Endothelial cell of umbilical vein (primary cell): Measurements from ENCODE around the gene ANKRD13B. TPM values are rescaled to one million over a fixed set of nuclear protein-coding genes. Genes with fewer than 3 reads are reported as not detected.

Source experiments
- BruUV-seq: library from RNA; stranded (reverse); fragments of 400-500 nt; replicated peaks from 2 replicates; lab custom pipeline; 2021; lab: Mats Ljungman, UMichigan
- CTCF ChIA-PET: fragments of 300-600, 350-600 bp; sonication (Branson Sonifier 250); formaldehyde crosslinking; loops from one replicate; lab custom pipeline; 2021; ENCODE audit warnings: antibody characterized with exemption, inconsistent platforms; lab: Charles Lee
- POLR2A ChIA-PET: fragments of 300-600, 350-600 bp; sonication (Branson Sonifier 250); formaldehyde crosslinking; loops from one replicate; lab custom pipeline; 2021; ENCODE audit warnings: antibody characterized with exemption, inconsistent platforms; lab: Charles Lee
- DNase-seq: peaks from one replicate; pipeline ENCODE4 v3.0.0-alpha.2; 2011; ENCODE audit warnings: low read depth, low spot score
- FAIRE-seq: peaks from 2 replicates; lab custom pipeline; 2011; peaks lifted over from hg19 to GRCh38; lab: Jason Lieb, UNC
- H2AFZ ChIP-seq: 2 replicates; pipeline ENCODE4 v1.6.0; 2012; ENCODE audit warnings: low read depth, low read length, control low read depth, inconsistent platforms
- H3K27ac ChIP-seq: 2 replicates; pipeline ENCODE4 v1.5.1; 2011; ENCODE audit warnings: low read depth, mild to moderate bottlenecking, control low read depth, low read length, moderate library complexity; ENCODE audit not compliant: insufficient read depth
- H3K27me3 ChIP-seq, 2 experiments: 2 replicates each; pipeline versions ENCODE4 v1.6.0 to v1.6.1; 2011; ENCODE audit warnings: low read length in 2 of 2, mixed read lengths in 1 of 2; ENCODE audit not compliant: control insufficient read depth in 2 of 2, insufficient read depth in 2 of 2
- H3K36me3 ChIP-seq, 2 experiments: 2 replicates in 1 of 2; 3 replicates in 1 of 2; pipeline ENCODE4 v1.5.1; 2011; ENCODE audit warnings: low read length in 2 of 2, mild to moderate bottlenecking in 1 of 2, moderate library complexity in 1 of 2; ENCODE audit not compliant: control insufficient read depth in 2 of 2, insufficient read depth in 2 of 2; ENCODE audit errors: extremely low read depth in 1 of 2
- H3K4me1 ChIP-seq: 3 replicates; pipeline ENCODE4 v1.5.1; 2011; ENCODE audit warnings: mild to moderate bottlenecking, low read length; ENCODE audit not compliant: control insufficient read depth, insufficient read depth; ENCODE audit errors: extremely low read depth
- H3K4me2 ChIP-seq: 2 replicates; pipeline ENCODE4 v1.6.1; 2011; ENCODE audit warnings: low read length, control low read depth, mixed read lengths; ENCODE audit not compliant: insufficient read depth
- H3K4me3 ChIP-seq, 3 experiments: fragments of 200-600 bp in 1 of 3; sonication (generic), shearing (Covaris generic) in 1 of 3; replicated peaks in 1 of 3; 2 replicates each; pipeline ENCODE4 v1.5.1; 2011 to 2016; ENCODE audit warnings: control low read depth in 3 of 3, low read length in 3 of 3, mild to moderate bottlenecking in 2 of 3, inconsistent platforms in 1 of 3, low read depth in 1 of 3, moderate library complexity in 1 of 3; ENCODE audit not compliant: insufficient read depth in 1 of 3
- H3K79me2 ChIP-seq: 2 replicates; pipeline ENCODE4 v1.6.0; 2012; ENCODE audit warnings: low read length, inconsistent platforms; ENCODE audit not compliant: control insufficient read depth, insufficient read depth
- H3K9ac ChIP-seq: replicated peaks from 2 replicates; pipeline ENCODE3; 2011; ENCODE audit warnings: low read length, control low read depth; ENCODE audit not compliant: insufficient read depth; ENCODE audit errors: extremely low read depth
- H3K9me1 ChIP-seq: replicated peaks from 3 replicates; pipeline ENCODE4 v1.6.0; 2011; ENCODE audit warnings: mild to moderate bottlenecking, low read length; ENCODE audit not compliant: control insufficient read depth, insufficient read depth; ENCODE audit errors: extremely low read depth
- H3K9me3 ChIP-seq: replicated peaks from 2 replicates; pipeline ENCODE4 v1.5.1; 2012; ENCODE audit warnings: low read length, inconsistent platforms; ENCODE audit not compliant: control insufficient read depth, insufficient read depth
- H4K20me1 ChIP-seq: replicated peaks from 2 replicates; pipeline ENCODE3; 2011; ENCODE audit warnings: mild to moderate bottlenecking, low read length; ENCODE audit not compliant: control insufficient read depth, insufficient read depth; ENCODE audit errors: extremely low read depth
- FOS ChIP-seq: IDR thresholded peaks from 2 replicates; pipeline ENCODE4 v1.6.1; 2011; ENCODE audit warnings: mild to moderate bottlenecking, low read length, moderate library complexity, borderline replicate concordance; ENCODE audit not compliant: insufficient read depth
- dilution Hi-C: fragments of 300-500 bp; cut with MboI; formaldehyde crosslinking; loops from one replicate; pipeline ENCODE4 v1.15.0; 2019; ENCODE audit warnings: low sequenced_read_pairs; ENCODE audit not compliant: extremely low pct_ligation_motif_present
- intact Hi-C: fragments of 100-400 bp; cut with micrococcal nuclease; formaldehyde crosslinking; loops from one replicate; pipeline ENCODE4 v1.10.0; 2022
- polyA plus RNA-seq, 4 experiments: library from polyadenylated mRNA; depleted of rRNA in 3 of 4; stranded (reverse) in 3 of 4; unstranded in 1 of 4; fragments of >200 nt; gene quantifications; 2 replicates each; pipeline versions ENCODE4 v1.2.1 to v1.2.3, GENCODE V29; 2011 to 2012; ENCODE audit warnings: missing spikeins in 1 of 4
- small RNA-seq: library from RNA; depleted of rRNA; stranded (forward); fragments of <200 nt; gene quantifications from one replicate; pipeline ENCODE3, GENCODE V24; 2012; ENCODE audit warnings: low replicate concordance, low read depth; ENCODE audit not compliant: insufficient read depth, insufficient read length
- total RNA-seq: library from RNA; stranded (reverse); gene quantifications from 2 replicates; pipeline ENCODE4 v1.2.3, GENCODE V29; 2021

The ANKRD13B gene
- total and polyA plus RNA-seq, 2 donors (not counting 3 experiments of a cell fraction or from before 2014, with no cell fraction given) = 21.1 to 23.2 TPM

DNA sequence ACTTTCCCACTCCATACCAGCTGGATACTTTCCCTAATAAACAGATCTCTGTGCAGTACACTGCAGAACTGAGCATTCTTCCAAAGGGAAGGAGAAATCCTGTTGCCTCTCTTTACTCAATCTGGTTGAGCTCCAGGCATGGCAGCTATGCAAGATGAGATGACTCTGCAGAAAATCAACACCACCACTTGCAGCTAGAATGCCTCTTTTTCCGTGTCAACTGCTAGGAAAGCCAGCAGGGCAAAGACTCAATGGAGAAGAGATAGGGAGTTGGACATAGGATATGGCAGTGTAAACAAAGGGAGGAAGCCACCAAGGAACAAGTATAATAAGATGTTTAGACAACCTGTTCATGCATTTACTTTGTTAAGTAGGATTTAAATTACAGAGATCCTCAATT lies 70.2 kb downstream of the ANKRD13B start:
- Histone ChIP-seq H4K20me1 (no peaks in the 10 kb centered on the region), H3K79me2 (no peaks in the 10 kb centered on the region), H3K27me3 (no peaks in the 10 kb centered on the region), H3K4me3 (no peak overlapping the region), H2AFZ (no peak overlapping the region), H3K36me3 (peaks cover 9% of the 10 kb centered on the region in 2 experiments), H3K9me1 (no peaks in the 10 kb centered on the region), H3K9me3 (no peaks in the 10 kb centered on the region), H3K9ac (no peak overlapping the region), H3K27ac (no peak overlapping the region), H3K4me2 (no peak overlapping the region), H3K4me1 (peaks cover 27% of the 10 kb centered on the region)
- ChIA-PET CTCF (interaction anchor here (1.1 to 2.0 kb wide), 4 partner anchors 9 to 116 kb away, joined by 3 to 6 read pairs (median 4); no protein-coding TSS in a partner anchor), POLR2A (no interaction called here)
- no TSS peak for BruUV-seq
- DNase-seq (no peak), FAIRE-seq (no peak)
- intact Hi-C loops (no loop called here), dilution Hi-C loops (no loop called here)
- no peak for TF ChIP-seq FOS

Small RNA genes lying within 50 kb of the gene (small RNA-seq; reads per million reads assigned to genes)
- not detected for gene RNU6-920P

Other genes with a start within 250 kb of the ANKRD13B start
- gene TAOK1, start 202.8 kb upstream of the ANKRD13B start, total RNA-seq = 64.3 and 82.2 TPM in 2 replicates
- 8.4 and 11.0 TPM in 2 replicates for gene TAOK1, start 202.8 kb upstream of the ANKRD13B start, polyA plus RNA-seq
- gene ABHD15, start 26.1 kb upstream of the ANKRD13B start, total RNA-seq = 5.6 and 5.9 TPM in 2 replicates
- 3.8 and 4.7 TPM in 2 replicates for gene ABHD15, start 26.1 kb upstream of the ANKRD13B start, polyA plus RNA-seq
- gene TP53I13, start 24.4 kb upstream of the ANKRD13B start, total RNA-seq = 33.8 and 41.1 TPM in 2 replicates
- gene TP53I13, start 24.4 kb upstream of the ANKRD13B start, polyA plus RNA-seq = 42.7 and 72.3 TPM in 2 replicates
- 82.0 and 92.5 TPM in 2 replicates for gene GIT1, start 3.5 kb upstream of the ANKRD13B start, total RNA-seq
- gene GIT1, start 3.5 kb upstream of the ANKRD13B start, polyA plus RNA-seq = 75.5 and 97.5 TPM in 2 replicates
- gene CORO6, start 29.8 kb downstream of the ANKRD13B start, total RNA-seq = 7.8 and 10.7 TPM in 2 replicates
- 14.7 and 22.0 TPM in 2 replicates for gene CORO6, start 29.8 kb downstream of the ANKRD13B start, polyA plus RNA-seq